ENCODE results near the gene TIAM2.

DNA sequence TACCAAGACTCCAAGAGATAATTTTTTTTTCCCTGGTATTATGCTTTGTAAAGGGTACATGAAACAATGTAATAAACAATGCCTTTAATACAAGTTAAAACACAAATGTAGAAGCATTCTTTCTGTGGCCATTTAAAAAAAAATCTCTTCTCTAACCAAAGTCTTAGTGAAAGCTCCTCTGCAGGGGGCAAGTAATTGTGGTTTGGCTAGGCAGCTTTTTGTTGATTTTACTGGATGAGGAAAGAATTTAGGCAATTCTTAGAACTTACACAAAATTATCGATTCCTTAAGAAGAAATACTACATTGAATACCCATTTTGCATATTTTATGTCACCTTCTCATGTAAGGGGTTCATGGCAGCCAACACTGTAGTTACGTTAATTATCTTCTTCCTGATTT lies 306.8 kb downstream of the TIAM2 start:
- TF ChIP-seq, protein P1, sequence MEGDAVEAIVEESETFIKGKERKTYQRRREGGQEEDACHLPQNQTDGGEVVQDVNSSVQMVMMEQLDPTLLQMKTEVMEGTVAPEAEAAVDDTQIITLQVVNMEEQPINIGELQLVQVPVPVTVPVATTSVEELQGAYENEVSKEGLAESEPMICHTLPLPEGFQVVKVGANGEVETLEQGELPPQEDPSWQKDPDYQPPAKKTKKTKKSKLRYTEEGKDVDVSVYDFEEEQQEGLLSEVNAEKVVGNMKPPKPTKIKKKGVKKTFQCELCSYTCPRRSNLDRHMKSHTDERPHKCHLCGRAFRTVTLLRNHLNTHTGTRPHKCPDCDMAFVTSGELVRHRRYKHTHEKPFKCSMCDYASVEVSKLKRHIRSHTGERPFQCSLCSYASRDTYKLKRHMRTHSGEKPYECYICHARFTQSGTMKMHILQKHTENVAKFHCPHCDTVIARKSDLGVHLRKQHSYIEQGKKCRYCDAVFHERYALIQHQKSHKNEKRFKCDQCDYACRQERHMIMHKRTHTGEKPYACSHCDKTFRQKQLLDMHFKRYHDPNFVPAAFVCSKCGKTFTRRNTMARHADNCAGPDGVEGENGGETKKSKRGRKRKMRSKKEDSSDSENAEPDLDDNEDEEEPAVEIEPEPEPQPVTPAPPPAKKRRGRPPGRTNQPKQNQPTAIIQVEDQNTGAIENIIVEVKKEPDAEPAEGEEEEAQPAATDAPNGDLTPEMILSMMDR (IDR thresholded peaks at IDR 0.05; ENCODE audit: low read length): no peak
- no peak for TF ChIP-seq EZH2 (optimal IDR thresholded peaks at IDR 0.05; ENCODE audit: low read depth, low read length)

All from MM.1S (cell line).